ENCODE measurements around the gene PIEZO2.

PIEZO2 gene

DNA sequence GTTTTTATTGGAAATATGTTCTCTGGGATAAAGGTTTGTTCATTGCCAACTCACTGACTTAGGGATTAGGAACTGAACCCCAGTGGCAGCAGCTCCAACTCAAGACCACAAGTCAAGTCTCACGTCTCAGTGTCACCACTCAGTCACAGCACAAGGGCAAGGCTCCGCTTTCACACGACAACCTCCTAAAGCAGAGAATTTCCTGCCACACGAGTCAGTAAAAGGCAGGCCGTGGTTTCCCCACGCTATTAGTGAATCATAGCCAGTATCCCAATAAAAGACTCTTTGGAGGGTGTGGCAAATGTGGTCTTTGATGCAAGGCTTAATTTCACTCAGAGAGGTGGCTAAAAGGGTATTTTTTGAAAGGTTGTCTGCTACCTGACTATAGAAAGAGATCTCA is 57.6 kb downstream of the PIEZO2 start:
- no peak overlapping the region for H3K4me3 ChIP-seq (ENCODE audit: low read length)
- TF ChIP-seq, protein P1, sequence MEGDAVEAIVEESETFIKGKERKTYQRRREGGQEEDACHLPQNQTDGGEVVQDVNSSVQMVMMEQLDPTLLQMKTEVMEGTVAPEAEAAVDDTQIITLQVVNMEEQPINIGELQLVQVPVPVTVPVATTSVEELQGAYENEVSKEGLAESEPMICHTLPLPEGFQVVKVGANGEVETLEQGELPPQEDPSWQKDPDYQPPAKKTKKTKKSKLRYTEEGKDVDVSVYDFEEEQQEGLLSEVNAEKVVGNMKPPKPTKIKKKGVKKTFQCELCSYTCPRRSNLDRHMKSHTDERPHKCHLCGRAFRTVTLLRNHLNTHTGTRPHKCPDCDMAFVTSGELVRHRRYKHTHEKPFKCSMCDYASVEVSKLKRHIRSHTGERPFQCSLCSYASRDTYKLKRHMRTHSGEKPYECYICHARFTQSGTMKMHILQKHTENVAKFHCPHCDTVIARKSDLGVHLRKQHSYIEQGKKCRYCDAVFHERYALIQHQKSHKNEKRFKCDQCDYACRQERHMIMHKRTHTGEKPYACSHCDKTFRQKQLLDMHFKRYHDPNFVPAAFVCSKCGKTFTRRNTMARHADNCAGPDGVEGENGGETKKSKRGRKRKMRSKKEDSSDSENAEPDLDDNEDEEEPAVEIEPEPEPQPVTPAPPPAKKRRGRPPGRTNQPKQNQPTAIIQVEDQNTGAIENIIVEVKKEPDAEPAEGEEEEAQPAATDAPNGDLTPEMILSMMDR (IDR thresholded peaks at IDR 0.05; ENCODE audit: insufficient read depth, low read depth, low read length, missing control alignments) = no peak

DNA sequence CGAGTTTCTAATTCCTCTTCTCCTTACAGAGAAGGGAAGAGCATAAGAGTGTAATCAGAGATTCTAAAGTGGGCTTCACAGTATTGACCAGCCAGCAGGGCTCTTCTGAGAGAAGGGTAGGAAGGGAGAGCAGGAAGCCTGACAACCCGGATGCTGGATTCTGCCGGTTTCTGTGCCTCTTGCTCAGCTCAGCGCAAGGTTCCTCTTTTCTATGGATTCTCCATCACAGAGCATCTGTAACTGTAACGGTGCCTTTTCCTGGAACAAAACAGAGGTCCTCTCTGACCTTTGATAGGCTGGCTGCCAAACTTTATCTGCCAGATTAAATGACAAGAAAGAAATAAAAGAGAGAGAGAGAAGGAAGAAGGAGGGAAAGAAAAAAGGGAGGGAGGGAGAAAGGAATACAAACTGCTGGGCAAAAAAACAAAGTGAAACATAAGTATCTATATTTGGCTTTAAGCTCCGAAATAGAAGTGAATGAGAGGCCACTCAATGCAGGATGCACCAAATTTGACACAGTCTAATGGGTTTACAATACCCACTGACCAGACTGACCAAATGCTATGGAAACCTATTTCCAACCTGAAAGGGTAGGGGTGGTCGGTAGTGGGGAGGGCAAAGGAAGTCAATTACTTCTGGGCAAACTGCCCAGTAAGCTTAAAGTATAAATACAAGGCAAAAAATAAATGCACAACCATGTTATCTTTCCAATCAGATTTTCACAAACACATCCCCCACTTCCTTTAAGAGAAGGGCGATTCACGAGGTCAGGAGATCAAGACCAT is 59.2 kb downstream of the PIEZO2 start:
- TF ChIP-seq, protein P1 (IDR thresholded peaks at IDR 0.05; ENCODE audit: insufficient read depth, low read depth, low read length, missing control alignments) = no peak
- no peak for DNase-seq (ENCODE audit: low read depth)
- H3K4me3 ChIP-seq (ENCODE audit: low read length) = no peak overlapping the region

More for the DNA sequence above, 57.6 kb downstream of the PIEZO2 start:
- no peak for DNase-seq (ENCODE audit: low read depth)

DNA sequence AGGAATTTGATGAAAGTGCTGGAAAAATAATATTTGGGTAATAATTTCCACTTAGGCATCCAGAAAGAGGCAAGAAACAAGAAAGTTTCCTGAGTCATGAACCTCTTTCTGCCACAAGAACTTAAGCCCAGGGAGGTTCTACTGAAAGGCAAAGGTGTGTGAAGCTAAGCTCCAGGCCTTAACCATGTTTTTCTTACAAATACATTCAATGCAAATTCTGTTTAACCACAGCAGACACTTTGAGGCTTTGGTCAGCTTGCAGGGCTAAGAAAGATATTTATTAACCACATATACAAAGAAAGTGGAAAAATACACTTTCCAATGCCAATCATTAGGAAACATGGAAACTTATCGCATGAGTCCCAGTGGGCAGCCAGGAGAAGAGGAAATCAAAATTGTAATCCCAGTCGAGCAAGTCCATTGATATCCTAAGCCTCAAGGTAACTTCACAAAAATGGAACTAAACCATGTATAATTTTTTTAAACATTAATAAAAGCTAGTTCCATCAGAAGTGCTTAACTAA is 68.3 kb downstream of the PIEZO2 start:
- DNase-seq (ENCODE audit: low read depth) = no peak
- no peak overlapping the region for H3K4me3 ChIP-seq (ENCODE audit: low read length)
- TF ChIP-seq, protein P1 (IDR thresholded peaks at IDR 0.05; ENCODE audit: insufficient read depth, low read depth, low read length, missing control alignments) = no peak

DNA sequence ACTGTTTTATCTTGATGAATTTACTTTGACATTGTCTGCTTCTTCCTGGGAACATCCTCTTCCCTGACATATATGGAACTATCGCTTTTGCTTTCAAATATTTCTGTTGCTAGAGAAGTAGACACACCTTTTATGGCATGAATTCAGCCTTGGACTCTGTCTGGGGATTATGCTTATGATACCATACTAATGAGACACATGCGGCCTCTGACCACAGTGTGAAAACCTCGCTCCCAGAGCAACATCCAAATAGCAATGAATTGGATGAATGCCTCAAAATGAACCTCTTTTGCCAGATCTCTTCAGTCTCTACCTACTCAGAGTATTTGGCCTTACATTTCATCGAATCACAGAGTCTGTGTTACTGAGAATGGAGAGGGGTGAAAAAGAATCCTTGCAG is 70.9 kb downstream of the PIEZO2 start:
- DNase-seq (ENCODE audit: low read depth) = no peak
- TF ChIP-seq, protein P1 (IDR thresholded peaks at IDR 0.05; ENCODE audit: insufficient read depth, low read depth, low read length, missing control alignments) = no peak
- H3K4me3 ChIP-seq (ENCODE audit: low read length) = no peak overlapping the region

DNA sequence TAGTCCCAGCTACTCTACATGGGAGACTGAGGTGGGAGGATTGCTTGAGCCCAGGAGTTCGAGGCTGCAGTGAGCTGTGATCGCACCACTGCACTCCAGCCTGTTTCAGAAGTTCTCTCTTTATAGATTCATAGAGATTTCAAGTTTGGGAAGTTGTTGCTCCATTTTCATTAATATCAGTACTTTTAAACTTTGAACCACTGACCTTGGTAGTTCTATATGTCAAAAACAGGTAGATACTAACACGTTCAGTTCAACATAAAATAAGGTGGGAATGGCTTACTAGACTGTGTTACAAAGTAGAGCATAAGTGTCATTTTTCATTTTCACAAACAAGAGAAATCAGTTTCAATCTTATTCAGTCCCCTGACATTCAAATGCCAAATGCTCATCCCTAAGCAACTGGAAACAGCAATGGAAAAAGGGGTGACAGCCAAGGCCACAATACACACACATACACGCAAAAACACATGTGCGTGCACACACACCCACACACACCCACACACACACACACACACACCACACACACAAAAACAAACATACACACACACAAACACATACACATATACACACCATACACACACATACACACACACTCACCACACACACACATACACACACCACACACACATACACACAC is 71.7 kb downstream of the PIEZO2 start:
- TF ChIP-seq, protein P1 (IDR thresholded peaks at IDR 0.05; ENCODE audit: insufficient read depth, low read depth, low read length, missing control alignments) = no peak
- no peak overlapping the region for H3K4me3 ChIP-seq (ENCODE audit: low read length)
- DNase-seq (ENCODE audit: low read depth) = no peak

DNA sequence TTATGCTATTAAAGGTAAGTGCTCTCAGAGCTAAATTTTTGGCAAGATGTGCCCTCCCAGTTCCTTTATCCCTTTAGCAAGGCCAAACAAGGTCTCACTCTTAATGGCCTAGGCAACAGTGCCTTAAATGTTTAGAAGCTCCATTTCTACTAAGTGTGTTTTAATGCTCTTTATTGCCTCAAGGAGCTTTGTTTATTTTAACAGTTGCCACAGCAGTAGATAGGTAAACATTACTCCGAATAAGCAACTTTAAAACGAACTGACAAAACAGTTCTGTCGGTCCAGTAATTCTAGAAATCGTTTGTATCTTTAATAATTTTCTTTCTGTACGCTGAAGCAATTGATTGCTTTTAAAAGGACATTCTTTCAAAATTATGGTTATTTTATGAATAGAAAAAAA is 74.5 kb downstream of the PIEZO2 start:
- H3K4me3 ChIP-seq (ENCODE audit: low read length) = no peak overlapping the region
- DNase-seq (ENCODE audit: low read depth) = no peak
- TF ChIP-seq, protein P1 (IDR thresholded peaks at IDR 0.05; ENCODE audit: insufficient read depth, low read depth, low read length, missing control alignments) = no peak
